OCI-LY7 (cell line): ENCODE measurements around the gene NGF. TPM values are rescaled to one million over a fixed set of nuclear protein-coding genes. Genes with fewer than 3 reads are reported as not detected.
"Not testable (repeated sequence)": the region's sequence is repeated elsewhere in the genome, so short reads cannot be mapped to it uniquely, and the experiment has no call there.

Source experiments
- BruUV-seq: library from RNA; stranded (reverse); fragments of 400-500 nt; replicated peaks from 2 replicates; lab custom pipeline; 2021; lab: Mats Ljungman, UMichigan
- CTCF ChIA-PET: fragments of 300-600 bp; sonication (Branson Sonifier 250); formaldehyde crosslinking; loops from one replicate; lab custom pipeline; 2022; ENCODE audit warnings: antibody characterized with exemption; ENCODE audit not compliant: unreplicated experiment; lab: Charles Lee
- POLR2A ChIA-PET: fragments of 300-600 bp; sonication (Branson Sonifier 250); formaldehyde crosslinking; loops from one replicate; lab custom pipeline; 2022; ENCODE audit warnings: antibody characterized with exemption; lab: Charles Lee
- DNase-seq: peaks from one replicate; pipeline ENCODE4 v3.0.0-alpha.2; 2015; ENCODE audit warnings: low spot score
- H2AFZ ChIP-seq: fragments of 200-600 bp; sonication (generic), shearing (Covaris generic); 2 replicates; pipeline ENCODE4 v1.6.1; 2014; ENCODE audit warnings: mild to moderate bottlenecking, antibody characterized with exemption, low read length, moderate library complexity
- H3K27ac ChIP-seq: fragments of 200-600 bp; sonication (generic); 2 replicates; pipeline ENCODE4 v1.5.1; 2014; ENCODE audit warnings: mixed run types, low read depth, mild to moderate bottlenecking, moderate library complexity, low read length, inconsistent platforms; ENCODE audit not compliant: poor library complexity, severe bottlenecking
- H3K36me3 ChIP-seq: fragments of 200-600 bp; sonication (generic); 2 replicates; pipeline ENCODE4 v1.6.1; 2014; ENCODE audit warnings: mild to moderate bottlenecking, antibody characterized with exemption, low read length, moderate library complexity, mixed read lengths; ENCODE audit not compliant: insufficient read depth
- H3K4me1 ChIP-seq: fragments of 200-600 bp; sonication (generic); 2 replicates; pipeline ENCODE4 v1.5.1; 2014; ENCODE audit warnings: mild to moderate bottlenecking, low read length; ENCODE audit not compliant: insufficient read depth, poor library complexity, severe bottlenecking
- H3K4me2 ChIP-seq: fragments of 200-600 bp; sonication (generic); 2 replicates; pipeline ENCODE4 v1.6.1; 2014; ENCODE audit warnings: mild to moderate bottlenecking, low read length
- H3K4me3 ChIP-seq: fragments of 200-600 bp; sonication (generic); 2 replicates; pipeline ENCODE4 v1.5.1; 2014; ENCODE audit warnings: mild to moderate bottlenecking, low read depth, low read length; ENCODE audit not compliant: poor library complexity, severe bottlenecking
- H3K79me2 ChIP-seq: fragments of 200-600 bp; sonication (generic); 2 replicates; pipeline ENCODE4 v1.6.1; 2016; ENCODE audit warnings: low read depth, mild to moderate bottlenecking, low read length, moderate library complexity, mixed read lengths; ENCODE audit not compliant: insufficient read depth
- H3K9me2 ChIP-seq: fragments of 200-600 bp; sonication (generic); 2 replicates; pipeline ENCODE4 v1.6.1; 2016; ENCODE audit warnings: mild to moderate bottlenecking, low read length, mixed read lengths; ENCODE audit not compliant: insufficient read depth
- H3K9me3 ChIP-seq: fragments of 200-600 bp; sonication (generic); 2 replicates; pipeline ENCODE4 v1.6.1; 2014; ENCODE audit warnings: mild to moderate bottlenecking, mixed run types, low read length, mixed read lengths
- H4K20me1 ChIP-seq: fragments of 200-600 bp; sonication (generic); 2 replicates; pipeline ENCODE4 v1.6.1; 2014; ENCODE audit warnings: mild to moderate bottlenecking, antibody characterized with exemption, low read length, moderate library complexity, mixed read lengths; ENCODE audit not compliant: insufficient read depth
- CTCF ChIP-seq: fragments of 200-600 bp; sonication (generic); conservative IDR thresholded peaks from 2 replicates; pipeline ENCODE4 v1.5.1; 2014; ENCODE audit warnings: mild to moderate bottlenecking, antibody characterized with exemption, low read length, moderate library complexity, mixed read lengths
- EZH2phosphoT487 ChIP-seq: fragments of 200-600 bp; sonication (generic); IDR thresholded peaks from 2 replicates; pipeline ENCODE4 v1.6.1; 2018; ENCODE audit warnings: low read depth, borderline replicate concordance, mild to moderate bottlenecking, mixed run types, antibody characterized with exemption, low read length, moderate library complexity, mixed read lengths
- intact Hi-C: fragments of 100-400 bp; cut with micrococcal nuclease; formaldehyde crosslinking; loops from one replicate; pipeline ENCODE4 v1.10.0; 2022; ENCODE audit not compliant: unreplicated experiment
- total RNA-seq, 2 experiments: library from RNA; depleted of rRNA in 1 of 2; stranded (reverse); fragments of >200 nt in 1 of 2; shearing (Covaris generic) in 1 of 2; gene quantifications; 2 replicates each; pipeline ENCODE4 v1.2.3, GENCODE V29; 2014 to 2022

NGF gene
- total RNA-seq, 2 experiments from 2014 or later, result not detected

GRCh38 chr1:115363171-115363570 is 25.1 kb upstream of the NGF start:
- no peaks in the 10 kb centered on the region for H3K36me3 ChIP-seq
- peaks cover 13% of the 10 kb centered on the region for H3K4me1 ChIP-seq
- peak overlapping the region; percentile 36; the same call in 1 of the 2 replicates for H2AFZ ChIP-seq
- no peaks in the 10 kb centered on the region for H4K20me1 ChIP-seq
- CTCF ChIA-PET, result no interaction called here
- H3K4me2 ChIP-seq, result peak overlapping the region; percentile 21; the same call in 1 of the 2 replicates
- H3K9me3 ChIP-seq, result no peaks in the 10 kb centered on the region
- H3K4me3 ChIP-seq, result no peak overlapping the region
- TF ChIP-seq CTCF (no peak), EZH2phosphoT487 (no peak)
- intact Hi-C loops, result no loop called here
- peak; percentile 78 for DNase-seq
- BruUV-seq, result no TSS peak
- POLR2A ChIA-PET, result no interaction called here
- no peaks in the 10 kb centered on the region for H3K9me2 ChIP-seq
- peak overlapping the region; percentile 38 for H3K27ac ChIP-seq
- no peaks in the 10 kb centered on the region for H3K79me2 ChIP-seq

- DNase-seq, H3K9me3 ChIP-seq, H3K27ac ChIP-seq, POLR2A ChIA-PET, H3K36me3 ChIP-seq, H3K4me3 ChIP-seq, H3K9me2 ChIP-seq, CTCF ChIA-PET, BruUV-seq, H2AFZ ChIP-seq, H4K20me1 ChIP-seq, intact Hi-C loops, H3K79me2 ChIP-seq, H3K4me2 ChIP-seq: not testable (repeated sequence)
- peaks cover 13% of the 10 kb centered on the region for H3K4me1 ChIP-seq
Measured at GRCh38 chr1:115360505-115361129, 22.6 kb upstream of the NGF start.

GRCh38 chr1:115359787-115360452 is 21.9 kb upstream of the NGF start:
- H3K36me3 ChIP-seq, H3K79me2 ChIP-seq, CTCF ChIA-PET, H3K4me2 ChIP-seq, intact Hi-C loops, H4K20me1 ChIP-seq, H3K27ac ChIP-seq, H3K9me2 ChIP-seq, H3K4me3 ChIP-seq, H2AFZ ChIP-seq, H3K9me3 ChIP-seq, DNase-seq, BruUV-seq, POLR2A ChIA-PET: not testable (repeated sequence)
- H3K4me1 ChIP-seq, result peaks cover 13% of the 10 kb centered on the region
